ENCODE measurements around the gene DCAF11. TPM values are rescaled to one million over a fixed set of nuclear protein-coding genes. Genes with fewer than 3 reads are reported as not detected.

Gene DCAF11
- total RNA-seq, result 66.7 TPM
- polyA plus RNA-seq, result 36.6 TPM
- long read RNA-seq, donor 1, full-length matches to known transcripts, result 1 of 1 reads
- long read RNA-seq, donor 1, partial matches to known transcripts, result 0 of 1 reads
- long read RNA-seq, donor 1, other reads (novel, unspliced or antisense), result 0 of 1 reads
- long read RNA-seq, donor 2, result 0 reads
- long read RNA-seq, donor 3, full-length matches to known transcripts, result 6 of 6 reads
- long read RNA-seq, donor 3, partial matches to known transcripts, result 0 of 6 reads
- long read RNA-seq, donor 3, other reads (novel, unspliced or antisense), result 0 of 6 reads
- long read RNA-seq, donor 4, full-length matches to known transcripts, result 4 of 4 reads
- long read RNA-seq, donor 4, partial matches to known transcripts, result 0 of 4 reads
- long read RNA-seq, donor 4, other reads (novel, unspliced or antisense), result 0 of 4 reads
- long read RNA-seq, donor 5, full-length matches to known transcripts, result 13 of 19 reads
- long read RNA-seq, donor 5, partial matches to known transcripts, result 6 of 19 reads
- long read RNA-seq, donor 5, other reads (novel, unspliced or antisense), result 0 of 19 reads
- long read RNA-seq, donor 6, full-length matches to known transcripts, result 2 of 2 reads
- long read RNA-seq, donor 6, partial matches to known transcripts, result 0 of 2 reads
- long read RNA-seq, donor 6, other reads (novel, unspliced or antisense), result 0 of 2 reads
- long read RNA-seq, donor 7, full-length matches to known transcripts, result 7 of 7 reads
- long read RNA-seq, donor 7, partial matches to known transcripts, result 0 of 7 reads
- long read RNA-seq, donor 7, other reads (novel, unspliced or antisense), result 0 of 7 reads
- long read RNA-seq, donor 8, partial matches to known transcripts, result 0 of 1 reads
- long read RNA-seq, donor 8, other reads (novel, unspliced or antisense), result 0 of 1 reads
- long read RNA-seq, donor 9, full-length matches to known transcripts, result 5 of 10 reads
- long read RNA-seq, donor 9, partial matches to known transcripts, result 5 of 10 reads
- long read RNA-seq, donor 9, other reads (novel, unspliced or antisense), result 0 of 10 reads
- long read RNA-seq, donor 10, full-length matches to known transcripts, result 3 of 14 reads
- long read RNA-seq, donor 10, partial matches to known transcripts, result 11 of 14 reads
- long read RNA-seq, donor 10, other reads (novel, unspliced or antisense), result 0 of 14 reads

GRCh38 chr14:24114532-24115421, at the start of gene DCAF11, which contains the start of gene NRL:
TSS of gene DCAF11 (plus strand) at chr14:24114777. CDS start at chr14:24115595, 818 bp downstream.
TSS of gene NRL (minus strand) at chr14:24114949. CDS start at chr14:24082848, 32,101 bp downstream.
- H3K27ac ChIP-seq (ENCODE audit: low read depth in 1 of 2, low read length in 1 of 2), result peak within 1 kb of the TSS; percentile 100
- peak; percentile 98 to 100 (median 99) for DNase-seq (ENCODE audit: low read depth in 6 of 9, low spot score in 9 of 9)
- H3K27me3 ChIP-seq (ENCODE audit: control insufficient read depth in 2 of 2, insufficient read depth in 1 of 2, low read length in 1 of 2), result no peaks in the 10 kb centered on the region
- peaks cover 22% of the 10 kb centered on the region in 2 donors for H3K4me1 ChIP-seq (ENCODE audit: control insufficient read depth in 2 of 2, insufficient read depth in 2 of 2, low read length in 2 of 2)
- H3K36me3 ChIP-seq (ENCODE audit: control insufficient read depth in 2 of 2, insufficient read depth in 2 of 2, low read length in 1 of 2), result peaks cover 25 to 31% of the 10 kb centered on the region in 2 donors
- under 1% methylated on average over 65 of the region's 65 CpGs for WGBS
- H3K4me3 ChIP-seq (ENCODE audit: low read length in 2 of 2), result peak within 1 kb of the TSS; percentile 74 to 93
- H3K9me3 ChIP-seq (ENCODE audit: control insufficient read depth in 2 of 2, insufficient read depth in 1 of 2, low read length in 1 of 2), result no peaks in the 10 kb centered on the region

GRCh38 chr14:24064856-24065255, 49.7 kb upstream of the DCAF11 start:
- Histone ChIP-seq H3K4me1 (ENCODE audit: control insufficient read depth in 2 of 2, insufficient read depth in 2 of 2, low read length in 2 of 2) (no peaks in the 10 kb centered on the region), H3K4me3 (ENCODE audit: low read length in 2 of 2) (no peak overlapping the region), H3K9me3 (ENCODE audit: control insufficient read depth in 2 of 2, insufficient read depth in 1 of 2, low read length in 1 of 2) (no peaks in the 10 kb centered on the region), H3K27ac (ENCODE audit: low read depth in 1 of 2, low read length in 1 of 2) (no peak overlapping the region), H3K27me3 (ENCODE audit: control insufficient read depth in 2 of 2, insufficient read depth in 1 of 2, low read length in 1 of 2) (peaks cover 0 to 3% of the 10 kb centered on the region in 2 donors), H3K36me3 (ENCODE audit: control insufficient read depth in 2 of 2, insufficient read depth in 2 of 2, low read length in 1 of 2) (no peaks in the 10 kb centered on the region)
- no peak for DNase-seq (ENCODE audit: low read depth in 6 of 9, low spot score in 9 of 9)
- 96% methylated on average over 15 of the region's 15 CpGs for WGBS

DNA sequence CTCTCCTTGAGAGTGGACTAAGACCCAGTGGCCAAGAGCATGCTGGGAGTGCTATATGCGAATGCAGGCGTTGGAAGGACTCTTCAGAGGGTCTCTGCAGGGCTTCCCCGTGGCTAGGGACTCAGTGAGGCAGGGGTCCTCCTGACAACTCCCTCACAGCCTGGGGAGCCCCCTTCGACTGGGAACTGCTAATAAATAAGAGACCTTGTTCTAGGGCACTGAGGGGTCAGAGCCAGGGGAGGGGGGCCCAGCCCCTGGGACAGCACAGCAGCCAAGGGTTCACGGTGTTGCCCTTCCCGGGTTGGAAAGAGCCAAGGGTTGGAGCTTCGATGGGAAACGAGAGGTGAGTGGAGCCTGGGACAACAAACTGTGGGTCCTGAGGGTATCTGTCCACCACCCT, 49.2 kb upstream of the DCAF11 start:
- peaks cover 0 to 3% of the 10 kb centered on the region in 2 donors for H3K27me3 ChIP-seq (ENCODE audit: control insufficient read depth in 2 of 2, insufficient read depth in 1 of 2, low read length in 1 of 2)
- H3K27ac ChIP-seq (ENCODE audit: low read depth in 1 of 2, low read length in 1 of 2), result no peak overlapping the region
- H3K4me3 ChIP-seq (ENCODE audit: low read length in 2 of 2), result no peak overlapping the region
- H3K36me3 ChIP-seq (ENCODE audit: control insufficient read depth in 2 of 2, insufficient read depth in 2 of 2, low read length in 1 of 2), result no peaks in the 10 kb centered on the region
- H3K9me3 ChIP-seq (ENCODE audit: control insufficient read depth in 2 of 2, insufficient read depth in 1 of 2, low read length in 1 of 2), result no peaks in the 10 kb centered on the region
- 96% methylated on average over 8 of the region's 8 CpGs for WGBS
- no peaks in the 10 kb centered on the region for H3K4me1 ChIP-seq (ENCODE audit: control insufficient read depth in 2 of 2, insufficient read depth in 2 of 2, low read length in 2 of 2)
- DNase-seq (ENCODE audit: low read depth in 6 of 9, low spot score in 9 of 9), result no peak

DNA sequence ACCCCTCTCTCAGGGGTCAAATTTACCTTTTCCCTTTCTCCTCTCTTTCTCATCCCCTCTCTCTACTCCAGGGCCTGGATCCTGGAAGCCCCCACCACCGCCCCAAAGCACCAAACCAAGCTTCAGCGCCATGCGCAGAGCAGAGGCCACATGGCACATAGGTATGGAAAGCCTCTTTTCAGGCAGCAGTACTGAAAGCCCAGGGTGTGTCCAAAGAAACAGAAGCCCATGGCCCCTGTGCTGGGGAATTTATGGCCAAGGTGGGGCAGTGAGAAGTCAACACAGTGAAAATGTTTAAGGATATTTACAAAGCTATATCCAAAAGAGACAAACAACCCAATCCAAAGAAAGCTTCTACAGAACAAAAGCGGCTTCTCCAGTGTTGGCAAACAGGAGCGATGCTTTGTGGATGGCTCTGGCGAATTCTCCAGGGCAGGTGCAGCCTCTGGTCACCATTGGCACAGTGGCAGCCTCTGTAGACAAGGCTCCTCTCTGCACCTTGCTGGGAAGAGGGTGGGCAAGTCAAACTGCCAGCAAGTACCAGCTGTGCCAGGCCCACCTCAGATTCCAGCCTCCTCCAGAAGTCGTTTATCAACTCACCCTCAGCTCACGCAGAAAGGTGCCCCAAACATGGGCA, 48.0 kb upstream of the DCAF11 start:
- Histone ChIP-seq H3K27me3 (ENCODE audit: control insufficient read depth in 2 of 2, insufficient read depth in 1 of 2, low read length in 1 of 2) (peaks cover 0 to 5% of the 10 kb centered on the region in 2 donors), H3K36me3 (ENCODE audit: control insufficient read depth in 2 of 2, insufficient read depth in 2 of 2, low read length in 1 of 2) (no peaks in the 10 kb centered on the region), H3K4me1 (ENCODE audit: control insufficient read depth in 2 of 2, insufficient read depth in 2 of 2, low read length in 2 of 2) (no peaks in the 10 kb centered on the region), H3K4me3 (ENCODE audit: low read length in 2 of 2) (no peak overlapping the region), H3K27ac (ENCODE audit: low read depth in 1 of 2, low read length in 1 of 2) (no peak overlapping the region), H3K9me3 (ENCODE audit: control insufficient read depth in 2 of 2, insufficient read depth in 1 of 2, low read length in 1 of 2) (no peaks in the 10 kb centered on the region)
- 97% methylated on average over 8 of the region's 8 CpGs for WGBS
- DNase-seq (ENCODE audit: low read depth in 6 of 9, low spot score in 9 of 9), result no peak

DNA sequence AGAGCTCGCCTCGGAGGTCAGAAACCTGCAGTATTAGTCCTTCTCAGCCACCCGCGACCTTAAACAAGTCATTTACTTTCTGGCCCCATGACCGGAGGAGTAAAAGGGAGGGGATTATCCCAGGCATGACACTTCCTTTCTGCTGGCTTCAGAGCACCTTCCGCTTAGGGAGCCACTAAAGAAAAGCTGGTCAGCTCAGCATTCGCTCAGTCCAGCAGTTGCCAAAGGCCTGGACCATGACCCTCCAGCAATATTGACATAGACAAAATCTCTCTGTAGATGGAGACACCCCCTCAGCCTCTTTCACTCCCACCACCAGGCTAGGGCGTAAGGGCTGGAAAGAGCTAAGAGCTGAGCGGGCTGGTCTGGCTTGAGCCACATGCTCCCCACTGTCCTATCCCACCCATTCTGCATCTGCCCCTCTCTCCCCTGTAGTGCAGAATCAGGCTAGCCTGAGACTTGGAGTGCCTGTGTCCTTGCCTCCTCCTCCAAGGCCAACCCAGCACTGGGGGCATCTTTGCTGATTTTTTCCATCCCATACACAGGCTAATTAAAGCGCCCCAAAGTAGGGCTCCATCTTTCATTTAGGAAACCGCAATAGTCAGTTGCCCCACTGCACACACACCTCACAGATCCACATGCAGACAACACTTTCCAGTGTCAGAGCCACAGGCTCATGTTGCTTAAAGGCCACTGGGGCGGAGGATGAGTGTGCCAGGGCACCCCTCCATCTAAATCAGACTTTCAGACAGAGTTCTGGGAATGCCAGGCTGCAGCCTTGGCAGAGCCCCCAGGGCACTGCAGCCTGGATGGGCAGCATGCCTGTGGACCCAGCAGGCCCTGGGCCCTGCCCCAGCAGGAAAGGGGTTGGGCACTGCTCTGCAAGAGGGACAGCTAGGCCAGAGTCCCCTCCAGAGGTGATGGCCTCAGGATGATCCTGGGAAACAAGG, 47.2 kb upstream of the DCAF11 start:
- Histone ChIP-seq H3K4me3 (ENCODE audit: low read length in 2 of 2) (no peak overlapping the region), H3K9me3 (ENCODE audit: control insufficient read depth in 2 of 2, insufficient read depth in 1 of 2, low read length in 1 of 2) (no peaks in the 10 kb centered on the region), H3K27me3 (ENCODE audit: control insufficient read depth in 2 of 2, insufficient read depth in 1 of 2, low read length in 1 of 2) (peaks cover 0 to 6% of the 10 kb centered on the region in 2 donors), H3K4me1 (ENCODE audit: control insufficient read depth in 2 of 2, insufficient read depth in 2 of 2, low read length in 2 of 2) (no peaks in the 10 kb centered on the region), H3K36me3 (ENCODE audit: control insufficient read depth in 2 of 2, insufficient read depth in 2 of 2, low read length in 1 of 2) (no peaks in the 10 kb centered on the region), H3K27ac (ENCODE audit: low read depth in 1 of 2, low read length in 1 of 2) (no peak overlapping the region)
- DNase-seq (ENCODE audit: low read depth in 6 of 9, low spot score in 9 of 9), result no peak
- WGBS, result 96% methylated on average over 12 of the region's 12 CpGs

- Histone ChIP-seq H3K27ac (ENCODE audit: low read depth in 1 of 2, low read length in 1 of 2) (no peak overlapping the region), H3K36me3 (ENCODE audit: control insufficient read depth in 2 of 2, insufficient read depth in 2 of 2, low read length in 1 of 2) (no peaks in the 10 kb centered on the region), H3K27me3 (ENCODE audit: control insufficient read depth in 2 of 2, insufficient read depth in 1 of 2, low read length in 1 of 2) (peaks cover 0 to 8% of the 10 kb centered on the region in 2 donors), H3K4me1 (ENCODE audit: control insufficient read depth in 2 of 2, insufficient read depth in 2 of 2, low read length in 2 of 2) (no peaks in the 10 kb centered on the region), H3K9me3 (ENCODE audit: control insufficient read depth in 2 of 2, insufficient read depth in 1 of 2, low read length in 1 of 2) (no peaks in the 10 kb centered on the region), H3K4me3 (ENCODE audit: low read length in 2 of 2) (no peak overlapping the region)
- 97% methylated on average over 10 of the region's 10 CpGs for WGBS
- no peak for DNase-seq (ENCODE audit: low read depth in 6 of 9, low spot score in 9 of 9)
These were observed 45.7 kb upstream of the DCAF11 start for GRCh38 chr14:24068711-24069410.

DNA sequence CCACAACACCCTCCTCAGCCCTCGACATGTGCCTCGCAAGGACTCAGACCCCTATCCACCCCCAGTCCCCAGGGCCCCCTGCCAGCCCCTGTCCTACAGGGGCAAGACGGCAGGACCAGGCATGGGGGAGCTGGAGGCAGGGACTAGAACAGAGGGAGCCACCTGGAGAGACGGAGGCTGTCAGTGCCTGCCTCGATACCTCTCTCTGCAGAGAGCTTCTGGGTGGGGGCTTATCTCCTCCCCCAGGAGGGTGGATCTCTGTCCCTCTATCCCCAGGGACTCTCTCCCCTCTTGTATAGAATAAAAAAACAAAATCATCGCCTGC, 45.2 kb upstream of the DCAF11 start:
- peaks cover 0 to 8% of the 10 kb centered on the region in 2 donors for H3K27me3 ChIP-seq (ENCODE audit: control insufficient read depth in 2 of 2, insufficient read depth in 1 of 2, low read length in 1 of 2)
- 97% methylated on average over 6 of the region's 6 CpGs for WGBS
- H3K4me3 ChIP-seq (ENCODE audit: low read length in 2 of 2), result no peak overlapping the region
- DNase-seq (ENCODE audit: low read depth in 6 of 9, low spot score in 9 of 9), result no peak
- no peaks in the 10 kb centered on the region for H3K9me3 ChIP-seq (ENCODE audit: control insufficient read depth in 2 of 2, insufficient read depth in 1 of 2, low read length in 1 of 2)
- no peaks in the 10 kb centered on the region for H3K4me1 ChIP-seq (ENCODE audit: control insufficient read depth in 2 of 2, insufficient read depth in 2 of 2, low read length in 2 of 2)
- H3K36me3 ChIP-seq (ENCODE audit: control insufficient read depth in 2 of 2, insufficient read depth in 2 of 2, low read length in 1 of 2), result no peaks in the 10 kb centered on the region
- no peak overlapping the region for H3K27ac ChIP-seq (ENCODE audit: low read depth in 1 of 2, low read length in 1 of 2)

Measured in thymus (tissue), 14 donors.